ENCODE measurements around the gene FNIP2.

- TF ChIP-seq CTCF (IDR thresholded peaks at IDR 0.05; ENCODE audit: poor library complexity, severe bottlenecking) (no peak), POLR2AphosphoS5 (IDR thresholded peaks at IDR 0.05) (no peak), RAD21 (conservative IDR thresholded peaks at IDR 0.05) (no peak), SMC3 (conservative IDR thresholded peaks at IDR 0.05; ENCODE audit: poor library complexity) (no peak), EZH2 (IDR thresholded peaks at IDR 0.05; ENCODE audit: borderline replicate concordance, insufficient read depth, low read length, poor library complexity, severe bottlenecking) (no peak), TAF1 (IDR thresholded peaks at IDR 0.05; ENCODE audit: low read depth) (no peak), MXI1 (conservative IDR thresholded peaks at IDR 0.05; ENCODE audit: poor library complexity, severe bottlenecking) (no peak)
These were observed 143.6 kb downstream of the FNIP2 start for GRCh38 chr4:158912390-158912789.

Measured in neural cell (in vitro differentiated cells).